OCI-M2 (cell line): Measurements from ENCODE around the gene COL4A2.

Experiments
- DNase-seq: peaks from one replicate; lab custom pipeline; 2025; ENCODE audit not compliant: unreplicated experiment; lab: John Stamatoyannopoulos, UW

Gene COL4A2

DNA sequence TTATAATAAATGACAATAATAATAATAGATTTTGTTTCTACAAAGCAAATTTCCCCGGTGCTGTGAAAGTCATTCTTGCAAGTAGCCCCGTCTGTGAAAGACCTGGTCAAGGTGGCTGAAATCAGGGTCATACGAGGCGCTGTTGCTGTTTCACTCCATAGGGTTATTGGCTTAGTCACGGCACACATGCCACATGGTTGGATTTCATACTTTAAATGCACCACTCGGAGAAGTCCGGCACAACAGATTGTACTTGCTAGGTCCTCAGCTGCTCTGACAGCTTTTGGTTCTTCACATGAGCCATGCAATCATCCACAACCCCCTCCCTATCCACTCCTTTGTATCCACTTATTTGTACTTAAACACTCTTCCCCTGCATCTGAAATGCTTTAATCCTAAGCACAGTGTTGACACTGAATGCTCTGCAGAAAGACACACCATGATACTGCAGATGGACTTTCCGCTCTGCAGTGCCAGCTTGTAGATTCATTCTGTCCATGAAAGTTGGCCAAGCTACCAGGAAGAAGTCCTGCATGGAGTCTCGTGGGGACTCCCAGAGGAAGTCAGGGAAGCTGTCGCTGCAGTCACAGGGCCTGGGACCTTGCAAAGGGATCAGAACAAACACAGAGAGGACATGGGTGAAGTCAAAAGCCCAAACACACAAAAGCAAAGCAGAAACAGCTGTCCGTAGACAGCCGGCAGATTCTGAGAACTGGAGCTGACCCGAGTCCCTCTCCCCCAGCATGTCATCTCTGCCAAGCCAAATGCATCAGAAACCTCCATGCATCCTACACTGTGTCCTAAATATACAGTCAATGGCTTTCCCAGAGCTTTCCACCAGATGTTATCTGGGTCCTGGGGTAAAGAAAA lies 124.6 kb downstream of the COL4A2 start:
- no peak for DNase-seq

DNA sequence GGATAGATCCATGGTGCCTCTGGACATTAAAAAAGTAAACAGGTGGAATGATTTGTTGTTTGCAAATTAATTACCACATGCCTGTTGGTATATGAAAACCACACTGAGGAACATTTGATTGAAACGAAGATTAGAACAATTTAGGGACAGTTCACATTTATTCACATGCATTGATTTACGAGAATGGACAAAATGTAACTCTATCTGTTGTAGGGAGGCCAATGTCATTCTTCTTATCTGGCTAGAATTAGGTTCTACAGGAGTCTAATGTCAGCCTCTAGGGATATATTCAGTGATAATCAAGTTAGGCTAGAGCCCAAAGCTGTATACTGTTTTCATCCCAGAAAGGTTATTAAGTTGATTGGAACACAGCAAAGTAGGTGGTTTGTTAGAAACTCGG lies 125.4 kb downstream of the COL4A2 start:
- no peak for DNase-seq

DNA sequence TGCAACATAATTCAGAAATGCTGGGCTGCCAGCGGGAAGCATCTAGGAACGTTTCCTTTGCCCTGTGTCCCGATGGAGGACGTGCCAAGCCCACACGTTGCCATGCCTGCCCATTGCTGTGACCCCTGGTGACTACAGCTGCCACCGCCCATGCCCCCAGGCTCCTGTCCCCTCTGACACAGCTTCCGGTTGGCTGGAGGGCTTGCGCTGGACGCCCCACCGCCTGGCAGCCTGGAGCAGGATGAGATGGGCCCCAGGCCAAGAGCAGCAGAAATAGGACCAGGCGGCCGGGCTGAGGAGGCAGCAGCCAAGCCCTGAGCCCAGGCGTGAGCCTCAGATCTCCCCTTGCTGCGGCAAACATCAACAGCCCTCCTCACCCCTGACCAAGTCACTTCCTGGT lies 125.9 kb downstream of the COL4A2 start:
- DNase-seq, result no peak

DNA sequence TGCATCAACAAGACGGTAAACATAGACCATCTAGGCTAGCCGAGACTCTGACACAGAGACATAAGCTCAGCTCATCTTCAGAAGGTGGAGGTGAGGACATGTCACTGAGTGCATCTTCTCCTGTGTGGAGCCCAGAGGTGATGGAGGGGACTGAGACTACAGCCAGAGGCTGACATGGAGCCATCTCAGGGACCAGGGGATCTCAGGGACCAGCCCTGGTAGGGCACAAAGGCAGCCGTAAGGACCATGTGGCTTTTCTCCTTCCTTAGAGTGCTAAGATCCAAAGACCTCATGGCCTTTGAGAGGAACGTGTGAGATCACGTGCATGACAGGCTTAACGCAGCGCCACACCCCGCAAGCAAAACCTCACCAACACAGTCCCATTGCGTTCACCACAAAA lies 127.5 kb downstream of the COL4A2 start:
- no peak for DNase-seq

DNA sequence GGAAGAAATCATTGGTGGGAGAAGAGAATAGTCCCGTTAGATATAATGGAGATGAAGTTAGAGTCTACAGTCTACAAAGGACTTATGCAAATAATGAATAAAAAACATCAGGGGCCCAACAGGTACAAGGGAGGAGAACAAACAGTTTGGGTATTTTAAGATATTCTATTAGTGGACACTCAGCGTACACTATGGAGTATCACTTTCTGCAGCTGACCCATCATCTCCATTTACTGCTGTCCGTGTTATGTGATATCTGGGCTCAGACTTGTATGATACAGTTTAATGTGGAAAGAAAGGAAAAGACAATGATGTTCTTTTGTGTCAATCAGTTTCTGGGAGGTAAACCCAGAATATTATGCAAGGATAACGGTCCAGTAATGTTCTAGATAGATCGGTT lies 128.2 kb downstream of the COL4A2 start:
- DNase-seq, result no peak

- DNase-seq, result no peak
These were observed 129.2 kb downstream of the COL4A2 start for GRCh38 chr13:110436276-110436675.

- no peak for DNase-seq
These were observed 129.8 kb downstream of the COL4A2 start for GRCh38 chr13:110436786-110437370.

DNA sequence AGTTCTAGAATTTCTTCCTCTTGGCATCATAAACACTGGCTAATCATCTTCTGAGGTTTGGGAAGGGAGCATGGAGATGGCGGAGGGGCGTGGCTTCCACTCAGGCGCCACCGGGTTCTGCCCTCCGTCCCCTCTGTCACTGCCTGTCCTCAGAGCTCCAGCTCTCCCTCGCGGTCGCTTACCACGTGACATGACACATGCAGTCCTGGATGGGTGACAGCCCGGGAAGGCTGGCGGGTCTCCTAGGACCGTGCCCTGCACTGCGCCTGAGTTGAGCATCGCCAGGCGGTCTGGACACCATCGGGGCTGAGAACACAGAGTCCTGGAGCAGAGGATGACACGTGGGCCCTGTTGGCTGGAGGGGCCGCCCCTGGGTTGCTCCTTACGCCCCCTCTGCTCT lies 131.1 kb downstream of the COL4A2 start:
- DNase-seq, result no peak

GRCh38 chr13:110438776-110439175 lies 131.7 kb downstream of the COL4A2 start:
- no peak for DNase-seq

GRCh38 chr13:110440946-110441731 lies 134.1 kb downstream of the COL4A2 start:
- no peak for DNase-seq

DNA sequence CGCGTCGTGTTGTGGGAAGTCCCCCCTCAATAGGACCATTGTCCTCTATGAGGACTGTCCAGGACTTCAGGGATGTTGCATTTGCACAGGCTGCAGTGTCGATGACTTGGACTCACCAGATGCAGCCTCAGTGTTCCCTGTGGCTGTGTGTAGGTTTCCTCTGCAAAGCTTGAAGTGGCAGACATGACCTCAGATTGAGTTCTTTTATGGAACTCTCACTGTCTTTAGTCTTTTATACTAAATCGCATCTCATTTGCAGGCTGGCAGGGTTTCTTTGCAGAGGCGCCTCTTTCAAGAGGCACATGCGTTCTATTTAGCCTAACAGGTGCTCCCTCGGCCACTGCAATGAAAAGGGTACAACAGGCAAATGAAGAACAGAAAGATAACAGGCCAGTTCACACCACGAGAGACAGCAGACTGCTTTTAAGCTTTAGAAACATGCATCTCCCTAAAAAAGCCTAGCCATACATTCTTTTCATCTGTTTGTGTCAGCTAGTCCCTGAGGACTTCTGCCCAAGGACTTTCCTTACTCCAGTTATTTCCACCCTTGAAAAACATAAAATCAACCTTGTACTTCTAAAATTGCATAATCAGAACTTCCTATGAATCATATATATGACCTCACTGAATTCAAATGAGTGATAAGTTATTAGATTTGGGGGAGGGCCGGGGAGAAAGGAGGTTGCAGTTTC lies 136.0 kb downstream of the COL4A2 start:
- DNase-seq, result no peak

GRCh38 chr13:110443622-110444225 lies 136.6 kb downstream of the COL4A2 start:
- no peak for DNase-seq

DNA sequence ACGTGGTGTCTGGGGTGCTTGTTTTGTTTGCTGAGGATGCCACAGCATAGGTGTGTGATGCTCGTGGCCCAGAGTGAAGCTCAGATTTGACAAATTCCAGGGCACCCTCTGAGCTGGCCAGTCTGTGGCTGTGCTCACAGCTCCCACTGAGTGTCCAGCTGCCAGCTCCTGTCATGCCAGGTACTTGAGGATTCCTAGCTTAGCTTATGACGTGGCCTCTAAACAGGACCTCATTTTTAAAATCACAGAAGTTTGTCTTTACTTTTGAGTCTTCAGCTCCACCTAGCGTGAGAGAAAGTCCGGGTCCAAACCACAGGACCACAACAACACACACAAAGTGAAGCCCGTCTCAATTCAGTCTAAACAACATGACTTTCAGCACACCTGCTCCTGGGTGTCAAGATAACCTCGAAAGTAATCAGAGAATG lies 137.2 kb downstream of the COL4A2 start:
- no peak for DNase-seq

DNA sequence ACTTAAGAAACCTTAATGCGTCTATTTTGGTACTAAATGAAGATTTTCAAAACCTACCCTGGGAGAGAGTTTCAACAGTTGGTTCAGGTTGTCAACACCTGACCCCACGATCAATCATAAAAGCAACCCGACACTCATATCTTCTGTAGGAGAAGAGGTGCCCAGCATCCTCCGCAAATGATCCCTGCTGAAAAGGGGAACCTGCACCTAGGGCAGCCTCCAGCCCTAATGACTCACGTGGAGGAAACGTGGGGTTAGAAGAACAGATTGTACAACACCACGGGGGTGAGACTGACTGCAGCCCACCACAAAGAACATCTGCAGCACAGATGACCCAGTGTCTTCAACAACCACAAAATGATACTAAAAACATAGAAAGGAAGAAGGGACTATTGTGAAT lies 138.1 kb downstream of the COL4A2 start:
- DNase-seq, result no peak

GRCh38 chr13:110445722-110446574 lies 138.9 kb downstream of the COL4A2 start:
- no peak for DNase-seq

GRCh38 chr13:110446575-110446890 lies 139.4 kb downstream of the COL4A2 start:
- no peak for DNase-seq

DNA sequence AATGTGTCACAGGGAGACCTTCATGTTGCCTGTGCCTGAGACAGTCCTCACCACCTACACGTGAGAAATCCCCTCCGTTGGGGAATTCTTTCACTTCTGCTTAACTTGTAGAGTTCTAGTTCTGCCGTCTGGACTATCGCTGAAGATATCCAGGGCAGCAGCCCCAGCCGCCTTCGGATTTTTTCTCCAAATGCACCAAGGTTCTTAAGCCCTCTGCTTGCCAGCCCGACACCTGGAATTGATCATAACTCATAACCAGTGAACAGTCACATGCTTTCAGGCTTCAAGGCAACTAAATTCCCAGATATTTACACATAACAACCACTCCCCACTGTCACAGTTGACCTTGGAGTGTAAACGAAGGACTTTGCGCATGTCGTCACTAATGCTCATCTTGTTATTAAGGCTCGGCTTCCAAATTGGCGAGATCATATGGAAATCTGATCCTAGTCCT lies 140.0 kb downstream of the COL4A2 start:
- no peak for DNase-seq

- DNase-seq, result no peak
These were observed 140.7 kb downstream of the COL4A2 start for GRCh38 chr13:110447801-110448200.

DNA sequence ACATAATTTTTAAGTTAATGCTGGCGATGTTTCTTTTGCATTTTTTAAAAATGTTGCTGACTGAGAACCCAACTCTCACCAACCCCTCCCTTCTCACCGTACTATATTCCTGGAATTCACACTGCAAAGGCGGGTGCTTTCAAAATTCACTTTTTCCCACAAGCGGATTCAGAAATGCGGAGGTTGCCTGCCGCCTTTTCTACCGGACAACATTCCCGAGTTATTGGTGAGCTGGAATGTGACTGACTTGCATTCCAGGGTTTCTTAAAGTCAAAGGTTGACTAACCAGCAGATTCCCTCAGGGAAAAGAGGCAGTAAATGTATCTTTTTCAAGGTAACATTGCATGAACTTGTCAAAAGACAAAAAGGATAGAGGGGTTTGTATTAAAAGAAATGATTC lies 141.1 kb downstream of the COL4A2 start:
- no peak for DNase-seq

GRCh38 chr13:110448677-110449076 lies 141.6 kb downstream of the COL4A2 start:
- DNase-seq, result no peak
